Fibroblast of skin of scalp (primary cell): ENCODE results near the gene SPRY1. TPM values are rescaled to one million over a fixed set of nuclear protein-coding genes. Genes with fewer than 3 reads are reported as not detected.

Experiments
- DNase-seq: peaks from one replicate; pipeline ENCODE4 v3.0.0-alpha.2; 2013
- polyA plus RNA-seq, 2 experiments: library from polyadenylated mRNA; unstranded; fragments of 120-200 nt; gene quantifications; one replicate each; pipeline ENCODE4 v1.2.1, GENCODE V29; 2013; ENCODE audit not compliant: insufficient read length in 2 of 2

The SPRY1 gene, protein sequence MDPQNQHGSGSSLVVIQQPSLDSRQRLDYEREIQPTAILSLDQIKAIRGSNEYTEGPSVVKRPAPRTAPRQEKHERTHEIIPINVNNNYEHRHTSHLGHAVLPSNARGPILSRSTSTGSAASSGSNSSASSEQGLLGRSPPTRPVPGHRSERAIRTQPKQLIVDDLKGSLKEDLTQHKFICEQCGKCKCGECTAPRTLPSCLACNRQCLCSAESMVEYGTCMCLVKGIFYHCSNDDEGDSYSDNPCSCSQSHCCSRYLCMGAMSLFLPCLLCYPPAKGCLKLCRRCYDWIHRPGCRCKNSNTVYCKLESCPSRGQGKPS
- 8.7 TPM for polyA plus RNA-seq (2013, experiment 1 of 2; ENCODE audit: insufficient read length)
- polyA plus RNA-seq (2013, experiment 2 of 2; ENCODE audit: insufficient read length), result 10.6 TPM

DNA sequence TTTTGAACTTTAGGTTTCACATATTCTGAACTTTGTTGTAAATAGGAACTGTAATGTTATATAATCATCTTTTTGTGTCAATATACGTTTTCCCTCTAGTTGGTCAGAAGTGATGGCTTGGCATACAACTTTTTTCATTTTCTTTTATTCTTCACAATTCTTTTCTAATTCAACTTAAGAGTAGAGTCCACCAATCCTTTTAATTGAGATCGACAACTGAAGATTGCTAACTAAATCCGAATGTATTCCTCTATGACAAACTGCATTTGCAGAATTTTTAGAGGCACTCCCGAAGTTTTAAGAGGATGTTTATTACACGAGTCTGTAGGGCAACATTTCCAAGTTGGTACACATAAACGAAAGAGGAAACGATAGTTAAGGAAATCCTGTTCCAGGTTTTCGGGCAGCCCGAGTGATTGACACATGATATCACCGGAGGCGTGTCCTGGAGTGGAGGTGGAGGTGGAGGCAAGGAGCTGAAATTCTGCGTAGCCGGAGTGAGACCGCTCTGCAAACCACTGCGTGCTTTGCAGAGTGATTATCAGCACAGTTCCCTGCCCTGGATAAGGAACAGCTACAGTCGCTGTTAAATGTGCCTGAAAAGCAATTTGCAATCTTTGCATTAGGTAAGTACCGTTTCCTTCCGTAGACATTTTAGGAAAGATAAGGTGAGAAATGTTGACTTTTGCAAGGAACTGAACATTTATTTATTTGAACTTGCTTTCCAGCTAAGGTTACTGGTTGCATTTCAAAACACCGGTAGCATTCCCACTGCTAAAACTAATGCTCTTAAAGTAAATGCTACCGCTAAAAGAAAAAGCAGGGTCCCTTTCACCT, at the start of gene SPRY1:
SPRY1 (plus strand) TSS at position 489 of the 837 bp plus-strand sequence. CDS start 4,797 bp downstream, outside the sequence.
- DNase-seq, result peak; percentile 76

DNA sequence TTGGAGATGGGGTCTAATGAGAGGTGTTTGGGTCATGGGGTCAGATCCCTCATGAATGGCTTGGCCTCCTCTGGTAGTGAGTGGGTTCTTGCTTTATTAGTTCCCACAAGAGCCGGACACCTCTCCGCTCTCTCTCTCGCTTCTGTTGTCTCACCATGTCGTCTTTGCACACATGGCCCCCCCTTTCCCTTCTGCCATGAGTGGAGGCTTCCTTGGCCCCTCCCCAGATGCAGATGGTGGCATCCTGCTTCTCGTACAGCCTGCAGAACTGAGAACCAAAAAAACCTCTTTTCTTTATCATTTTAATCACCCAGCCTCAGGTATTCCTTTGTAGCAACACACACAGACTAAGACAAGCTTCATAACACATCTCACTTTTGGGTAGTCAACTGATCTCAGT, 49.6 kb upstream of the SPRY1 start:
- DNase-seq, result no peak

DNA sequence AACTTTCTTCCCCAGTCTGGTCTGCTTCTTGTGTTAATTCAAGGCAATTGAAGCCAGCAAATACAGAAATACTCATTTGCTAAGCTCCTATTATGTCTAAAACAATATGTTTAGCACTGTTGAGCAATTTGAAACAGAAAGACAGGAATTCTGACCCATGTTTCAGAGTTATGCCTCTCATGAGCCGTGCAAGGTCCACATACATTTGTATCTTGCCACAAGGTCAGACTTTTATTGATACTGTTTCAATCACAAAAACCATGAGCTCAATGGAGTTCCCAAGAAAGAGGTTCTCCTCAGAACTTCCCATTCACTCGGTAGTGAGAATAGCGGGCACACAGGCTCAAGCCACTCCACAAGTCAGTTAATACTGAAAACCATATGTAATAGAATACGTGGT, 47.6 kb upstream of the SPRY1 start:
- DNase-seq, result no peak

DNA sequence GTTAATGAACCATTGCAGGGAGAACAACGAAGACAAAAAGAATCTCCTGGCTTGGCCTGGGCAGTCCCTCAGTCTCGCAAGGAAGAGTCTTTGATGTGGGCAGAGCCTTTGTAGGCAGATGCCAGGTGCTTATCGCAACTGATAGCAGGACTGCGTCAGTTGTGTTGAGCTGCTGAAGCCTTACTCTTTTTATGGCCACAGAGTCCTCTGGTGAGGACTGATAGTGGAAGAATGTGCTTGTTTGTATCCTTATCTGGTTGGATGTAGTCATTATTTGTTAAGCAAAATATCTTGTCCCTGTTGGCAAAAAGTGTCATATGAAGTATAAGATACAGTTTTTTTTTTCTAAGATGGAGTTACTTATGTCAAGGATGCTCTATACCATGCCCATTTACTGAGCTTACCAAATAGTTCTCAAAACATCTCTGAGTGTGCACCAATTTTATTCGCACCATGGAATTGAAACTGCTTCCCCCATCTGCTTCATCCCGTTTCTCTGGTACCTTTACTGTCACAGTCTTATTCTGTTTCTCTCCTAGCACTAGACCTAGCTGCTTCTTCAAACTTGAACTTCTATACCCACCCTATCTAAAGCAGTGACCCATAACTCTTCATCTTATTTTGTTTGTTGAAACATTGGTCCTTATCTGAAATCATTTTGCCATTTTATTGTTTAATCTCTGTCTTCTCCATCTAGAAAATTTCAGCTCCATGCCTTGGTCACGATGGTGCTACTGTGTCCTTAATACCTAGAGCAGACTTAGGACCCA, 47.0 kb upstream of the SPRY1 start:
- no peak for DNase-seq

DNA sequence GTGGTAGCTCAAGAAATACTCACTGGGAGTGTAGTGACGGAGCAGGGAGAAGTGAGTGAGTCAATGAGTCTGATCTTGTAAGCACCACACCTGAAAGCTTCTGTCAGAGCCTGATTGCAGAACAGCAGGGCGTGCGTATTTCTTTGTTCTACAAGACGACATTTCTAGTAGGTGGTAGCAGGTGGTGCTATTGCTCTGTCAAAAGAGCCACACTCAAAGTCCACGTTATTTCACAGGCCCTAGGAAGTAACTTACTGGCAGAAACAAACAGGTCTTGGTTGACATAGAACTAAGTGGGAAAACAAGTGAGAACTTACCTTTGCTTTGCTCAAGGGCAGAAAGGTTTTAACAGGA, 46.4 kb upstream of the SPRY1 start:
- DNase-seq, result no peak

DNA sequence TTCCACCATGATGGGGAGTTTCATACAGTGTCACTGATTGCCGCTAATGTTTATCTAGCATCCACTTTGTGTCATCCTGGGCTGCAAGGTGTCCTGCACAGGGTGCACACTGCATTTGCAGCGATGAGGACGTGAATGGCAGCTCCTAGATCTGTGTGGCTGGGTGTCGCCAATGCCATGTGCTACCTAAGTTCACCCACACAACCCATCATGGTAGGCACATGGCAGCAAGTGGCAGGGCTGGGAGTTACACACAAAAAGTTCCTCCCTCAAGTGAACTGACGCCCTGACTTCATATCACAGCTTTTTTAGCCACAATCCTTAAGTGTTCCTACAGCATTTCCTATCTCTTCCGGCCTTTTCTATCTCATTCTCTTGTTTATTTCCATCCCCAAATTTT, 45.9 kb upstream of the SPRY1 start:
- DNase-seq, result no peak

DNA sequence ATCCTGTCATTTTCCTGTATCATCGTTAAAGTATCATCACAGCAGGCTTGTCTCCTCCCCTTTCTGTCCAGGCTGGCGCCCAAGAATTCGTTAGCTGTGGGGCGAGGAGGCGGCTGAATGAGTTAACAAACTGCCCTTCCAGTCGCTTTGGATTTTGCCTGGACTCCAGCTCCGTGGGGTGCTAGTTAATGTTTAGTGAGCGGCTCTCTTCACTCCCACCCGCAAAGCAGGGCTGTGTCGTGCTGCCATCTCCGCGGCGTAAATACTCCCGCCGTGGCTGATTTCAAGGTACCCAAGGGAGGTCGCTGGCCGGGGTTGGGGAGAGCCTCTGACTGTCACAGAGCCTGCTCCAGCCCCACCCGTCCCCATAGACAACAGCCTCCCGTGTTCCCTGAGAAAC, 44.9 kb upstream of the SPRY1 start:
- no peak for DNase-seq

DNA sequence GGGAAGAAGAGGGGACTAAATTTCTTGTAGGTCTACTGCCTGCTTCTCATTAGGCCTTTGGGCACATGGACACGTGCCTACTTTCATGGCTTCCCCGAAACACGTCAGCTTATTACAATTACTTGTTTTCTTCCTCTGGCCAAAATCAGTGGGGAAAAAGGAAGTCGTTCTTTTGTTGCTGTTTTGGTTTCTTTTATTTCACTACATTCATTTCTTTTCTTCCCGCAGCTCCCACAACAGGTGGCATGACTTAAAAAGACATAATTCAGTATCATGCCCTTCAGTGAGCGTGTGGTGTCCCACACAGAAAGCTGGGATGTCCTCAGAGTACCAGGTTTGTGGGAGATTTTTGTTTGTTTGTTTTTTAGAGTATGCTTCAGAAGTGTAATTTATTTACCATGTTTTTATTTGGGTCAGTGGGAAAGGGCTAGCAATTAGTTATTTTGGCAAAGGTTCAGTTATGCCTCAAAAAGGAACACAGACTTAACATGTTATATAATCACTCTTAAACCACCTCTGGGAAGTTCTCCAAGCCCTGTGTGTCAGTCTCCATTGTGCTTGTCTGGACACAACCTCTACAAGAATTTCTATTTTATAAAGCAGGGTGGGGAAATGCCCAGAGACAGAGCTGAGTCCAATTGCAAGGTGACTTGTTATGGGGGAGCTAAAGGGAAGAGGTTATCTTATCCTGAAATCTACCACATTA, 44.2 kb upstream of the SPRY1 start:
- peak; percentile 15 for DNase-seq

DNA sequence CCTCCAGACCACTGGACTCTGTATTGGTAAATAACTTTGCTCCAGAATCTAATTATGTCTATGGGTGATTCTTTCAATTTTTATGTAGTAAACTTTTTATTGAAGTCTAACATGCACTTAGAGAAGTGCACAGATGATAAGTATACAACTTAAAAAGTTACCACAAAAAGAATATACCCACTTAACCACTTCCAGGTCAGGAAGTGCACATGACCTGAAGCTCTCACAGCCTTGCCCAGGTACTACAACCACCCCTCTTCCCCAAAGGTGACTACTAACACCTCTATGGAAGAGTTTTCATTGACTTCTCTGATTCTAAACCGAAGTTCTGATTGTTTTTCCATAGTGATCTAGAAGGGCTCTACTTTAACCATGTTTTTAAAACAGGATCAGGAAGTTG, 43.6 kb upstream of the SPRY1 start:
- DNase-seq, result no peak

DNA sequence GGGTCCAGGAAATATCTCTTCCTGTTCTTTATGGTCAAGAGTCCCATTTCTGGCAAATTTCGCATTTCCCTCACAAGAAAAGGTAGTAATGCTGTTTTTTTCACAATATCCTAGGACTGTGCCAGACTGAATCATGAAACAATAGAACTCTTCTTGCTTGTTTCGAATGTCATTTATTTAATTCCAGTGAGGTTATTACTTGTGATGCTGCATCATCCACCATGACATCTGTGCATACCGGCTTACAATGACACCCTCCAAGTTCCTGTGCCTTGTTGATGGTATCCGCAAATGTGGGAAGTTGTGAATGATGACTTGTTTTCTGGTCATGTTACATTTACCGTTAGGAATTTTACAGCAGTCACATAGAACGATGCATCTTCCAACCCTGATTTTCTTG, 42.9 kb upstream of the SPRY1 start:
- DNase-seq, result no peak

DNA sequence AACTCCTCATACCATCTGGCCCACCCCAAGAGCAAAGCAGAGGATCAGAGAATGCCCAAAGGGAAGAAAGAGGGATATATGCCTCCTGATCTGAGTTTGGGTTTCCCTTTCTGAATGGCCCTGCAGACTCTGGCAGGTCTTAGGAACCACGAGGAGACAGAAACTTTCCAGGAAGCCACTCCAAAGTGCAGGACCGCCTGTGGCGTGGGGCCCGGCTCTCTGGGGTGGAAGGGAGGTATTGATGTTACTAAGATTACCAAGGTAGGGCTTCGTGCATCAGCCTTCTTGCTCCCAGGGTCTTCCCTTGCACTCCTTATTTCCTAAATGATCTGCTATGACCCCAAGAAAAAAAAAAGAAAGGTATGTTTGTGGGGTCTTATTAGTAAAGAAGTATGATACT, 41.9 kb upstream of the SPRY1 start:
- no peak for DNase-seq

DNA sequence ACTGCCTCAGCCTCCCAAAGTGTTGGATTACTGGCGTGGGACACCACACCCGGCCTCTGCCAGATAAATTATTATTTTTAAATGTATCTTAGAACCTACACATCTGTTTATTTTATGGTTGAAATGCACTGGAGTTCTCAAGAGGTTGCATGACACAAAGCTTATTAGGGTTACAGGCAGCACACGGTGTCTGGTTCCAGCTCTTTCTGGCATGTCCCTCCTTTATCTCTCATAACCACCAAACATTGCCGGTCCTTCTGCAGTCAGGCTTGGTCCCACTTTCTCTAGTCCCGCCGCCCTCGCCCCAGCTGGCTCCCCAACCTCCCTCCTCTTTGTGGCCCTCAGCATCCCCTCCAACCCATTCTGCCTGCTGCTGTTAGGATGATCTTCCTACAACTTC, 39.7 kb upstream of the SPRY1 start:
- DNase-seq, result no peak

DNA sequence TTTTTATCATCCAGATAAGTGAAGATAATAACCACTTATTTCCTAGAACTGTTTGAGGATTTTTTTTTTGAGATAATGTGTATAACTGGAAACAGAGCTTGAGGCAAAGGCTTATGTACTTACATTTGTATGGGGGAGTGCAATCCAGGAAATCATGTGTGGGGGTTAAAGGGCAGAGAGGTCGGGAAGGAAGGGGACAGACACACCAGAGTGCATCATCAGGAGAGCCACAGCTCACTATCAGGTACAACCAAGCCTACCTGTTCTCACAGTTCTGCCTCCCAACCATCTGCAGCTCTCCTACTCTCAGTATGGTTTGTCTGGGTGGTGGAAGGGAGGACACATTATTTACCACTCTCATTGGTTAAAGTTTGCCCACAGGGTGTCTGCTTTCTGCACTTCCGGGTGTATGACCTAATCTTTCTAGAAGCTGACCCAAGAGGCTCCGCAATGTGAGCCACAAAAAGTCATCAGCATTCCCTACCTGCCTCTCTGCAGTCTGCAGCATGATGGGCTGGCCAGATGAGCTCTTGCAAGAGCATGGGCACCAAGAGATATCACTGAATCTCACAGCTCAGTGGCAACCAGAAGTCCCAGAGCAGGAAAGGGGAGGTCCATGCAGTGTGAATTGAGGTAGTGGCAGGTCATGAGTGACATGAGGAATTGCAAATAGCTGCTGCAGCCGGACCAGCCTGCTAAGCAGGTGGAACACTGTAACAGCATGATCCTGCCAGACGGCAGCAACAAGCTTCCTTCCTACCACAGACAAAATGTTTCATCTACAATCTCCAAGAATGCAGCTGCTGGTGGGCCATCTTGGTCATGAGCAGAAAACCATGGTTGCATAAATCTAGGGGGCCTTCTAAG, 36.9 kb upstream of the SPRY1 start:
- DNase-seq, result no peak

DNA sequence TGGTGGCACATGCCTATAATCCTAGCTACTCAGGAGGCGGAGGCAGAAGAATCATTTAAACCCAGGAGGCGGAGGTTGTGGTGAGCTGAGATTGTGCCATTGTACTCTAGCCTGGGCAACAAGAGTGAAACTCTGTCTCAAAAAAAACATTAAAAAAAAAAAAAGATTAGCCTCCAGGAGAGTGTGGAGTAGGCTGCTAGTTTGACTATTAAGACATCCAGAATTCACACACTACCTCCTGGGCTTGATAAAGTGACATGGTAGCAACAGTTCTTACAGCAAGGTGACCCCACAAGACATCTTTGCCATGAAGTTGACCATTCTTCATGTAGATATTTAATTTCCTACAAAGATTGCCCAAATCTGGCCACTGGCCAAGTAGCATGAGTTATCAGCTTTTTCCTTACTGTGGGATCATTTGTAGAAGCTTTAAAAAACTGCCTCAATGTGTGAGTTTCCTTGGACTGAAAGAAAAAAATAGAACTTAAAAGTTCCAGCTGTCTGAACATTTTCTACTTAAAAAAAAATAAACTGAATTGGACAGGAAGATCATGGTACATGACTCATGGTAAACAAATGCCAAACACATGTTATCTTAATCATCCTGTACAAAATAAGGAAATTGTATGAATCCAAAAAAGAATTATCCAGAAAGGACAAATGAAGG, 35.3 kb upstream of the SPRY1 start:
- peak; percentile 83 for DNase-seq

DNA sequence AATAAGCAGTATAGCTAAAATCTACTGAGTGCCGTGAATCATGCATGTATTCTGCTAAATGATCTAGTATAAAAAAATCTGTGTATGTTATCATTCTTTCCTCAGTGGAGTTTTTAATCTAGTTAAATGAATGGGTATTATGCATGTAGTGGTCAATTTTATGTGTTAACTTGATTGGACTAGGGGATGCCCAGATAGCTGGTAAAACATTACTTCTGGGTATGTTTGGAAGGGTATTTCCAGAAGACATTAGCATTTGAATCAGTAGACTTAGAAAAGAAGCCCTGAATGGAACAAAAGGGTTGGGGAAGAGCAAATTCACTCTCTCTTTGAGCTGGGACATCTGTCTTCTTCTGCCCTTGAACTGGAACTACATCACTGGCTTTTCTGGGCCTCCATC, 34.5 kb upstream of the SPRY1 start:
- no peak for DNase-seq

DNA sequence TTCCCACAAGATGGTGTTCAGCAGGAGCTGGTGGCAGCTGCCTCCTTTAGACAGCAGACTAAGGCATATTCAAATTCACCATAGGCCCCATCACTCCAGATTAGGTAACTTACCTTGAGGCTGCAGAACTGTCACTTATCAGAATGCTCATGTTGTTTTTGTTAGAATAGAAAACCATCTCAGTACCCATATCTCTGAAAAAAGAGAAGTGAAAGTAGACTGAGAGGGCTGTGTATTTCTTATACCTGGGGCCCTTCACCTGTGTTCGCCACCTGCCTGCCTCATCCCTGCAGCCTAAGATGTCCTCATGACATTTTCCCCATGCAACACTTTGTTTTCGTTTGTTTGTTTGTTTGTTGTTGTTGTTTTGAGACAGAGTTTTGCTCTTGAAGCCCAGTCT, 32.9 kb upstream of the SPRY1 start:
- no peak for DNase-seq

DNA sequence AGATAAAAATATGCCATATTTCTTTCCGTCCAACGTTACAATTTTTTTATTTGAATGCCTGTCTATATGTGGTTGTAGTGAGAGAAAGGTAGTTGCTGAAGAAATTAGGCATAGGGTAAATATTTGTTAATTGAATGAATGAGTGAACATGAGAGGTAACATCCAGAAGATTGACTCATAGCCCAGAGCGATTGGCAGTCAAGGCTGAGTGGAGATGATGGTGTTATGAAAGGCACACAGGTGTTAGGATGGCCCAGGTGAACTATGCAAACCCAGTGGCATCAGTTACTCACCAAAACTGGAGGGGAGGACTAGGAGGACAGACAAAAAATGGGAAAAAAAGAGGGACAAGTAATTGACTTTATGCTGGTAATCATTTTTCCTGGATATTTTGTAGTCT, 31.7 kb upstream of the SPRY1 start:
- no peak for DNase-seq

DNA sequence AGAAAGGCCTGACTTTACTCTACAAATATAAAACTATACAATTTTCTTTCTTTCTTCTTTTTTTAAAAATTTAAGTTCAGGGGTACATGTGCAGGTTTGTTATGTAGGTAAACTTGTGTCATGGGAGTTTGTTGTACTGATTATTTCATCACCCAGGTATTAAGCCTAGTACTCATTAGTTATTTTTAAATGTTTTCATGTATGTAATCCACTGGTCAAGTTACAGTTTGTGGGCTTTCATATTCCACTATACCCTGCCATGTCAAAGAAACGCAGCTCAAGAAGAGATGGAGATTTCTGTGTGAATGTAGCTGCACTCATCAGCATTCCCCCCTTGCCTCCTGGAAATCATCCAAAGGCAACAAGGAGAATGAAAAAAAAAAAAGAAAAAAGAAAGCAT, 31.2 kb upstream of the SPRY1 start:
- no peak for DNase-seq

DNA sequence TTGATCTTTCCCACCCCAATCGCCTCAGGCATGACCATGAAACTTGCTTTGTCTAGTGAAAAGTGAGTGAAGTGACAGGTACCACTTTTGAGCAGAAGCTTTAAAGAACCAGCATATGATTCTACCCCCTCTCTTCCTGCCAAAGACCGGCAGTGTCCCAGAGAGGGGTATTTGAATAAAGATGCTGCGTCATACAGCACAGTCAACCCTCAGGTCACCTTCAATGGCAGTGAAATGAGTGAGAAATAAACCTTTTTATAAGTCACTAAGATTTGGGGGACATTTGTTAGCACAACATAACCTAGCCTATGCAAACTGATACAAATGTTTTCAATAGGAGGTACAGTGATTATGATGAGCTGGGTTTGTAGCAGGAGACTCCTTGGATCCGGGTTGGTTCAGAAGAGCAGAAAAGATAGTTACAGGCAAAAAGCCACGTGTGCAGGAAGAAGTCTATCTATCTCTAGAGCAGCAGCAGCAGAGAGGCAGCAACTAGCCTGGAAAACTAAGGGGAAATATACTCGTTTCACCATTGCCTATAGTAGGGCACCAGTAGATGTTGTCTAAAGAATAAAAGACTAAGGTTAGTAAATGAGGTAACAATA, 30.3 kb upstream of the SPRY1 start:
- DNase-seq, result no peak

DNA sequence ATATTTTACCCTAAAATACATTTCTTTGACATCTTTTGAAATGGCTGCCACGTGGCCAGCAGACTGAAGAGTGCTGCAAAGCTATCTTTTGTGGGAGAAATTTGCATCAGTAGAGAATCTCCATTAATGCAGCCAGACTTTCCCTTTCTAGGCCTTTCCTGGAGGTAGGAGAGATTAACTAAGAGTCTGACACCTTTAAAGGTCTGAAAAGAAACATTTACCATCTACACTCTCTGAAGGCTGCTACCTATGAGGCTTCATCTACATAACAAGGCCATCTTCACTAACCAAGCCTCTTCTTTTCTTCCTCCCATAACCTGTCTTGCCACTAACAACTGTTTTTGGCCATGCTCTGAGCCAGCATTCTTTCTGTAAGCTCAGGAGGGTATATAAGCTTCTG, 17.8 kb upstream of the SPRY1 start:
- DNase-seq, result no peak

DNA sequence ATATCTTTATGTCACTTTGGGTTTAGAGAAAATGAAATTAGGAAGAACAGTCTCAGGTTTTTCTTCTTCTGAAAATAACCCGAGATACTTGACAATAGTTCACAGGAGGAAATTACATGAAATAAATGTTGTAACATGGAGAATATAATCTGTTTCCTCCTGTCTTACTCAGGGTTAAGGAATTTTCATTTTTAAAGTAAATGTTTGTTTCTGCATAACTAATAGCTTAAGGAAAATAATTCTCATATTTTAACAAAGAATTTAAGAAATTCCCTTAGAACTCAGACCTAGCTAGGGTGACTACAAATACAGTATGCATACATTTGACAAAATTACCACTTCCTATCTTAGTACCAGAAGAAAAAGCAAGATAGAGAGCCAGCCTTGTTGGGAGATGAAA, 17.2 kb upstream of the SPRY1 start:
- DNase-seq, result peak; percentile 33
